ENCODE data around the gene SLC24A3. TPM values are rescaled to one million over a fixed set of nuclear protein-coding genes. Genes with fewer than 3 reads are reported as not detected.

The SLC24A3 gene
- total RNA-seq, 1 donor from 2014 or later = not detected

GRCh38 chr20:19619904-19620430 lies 407.5 kb downstream of the SLC24A3 start:
- ATAC-seq (ENCODE audit: low read depth) = no peak
- Mint-ChIP-seq H3K27me3 (peaks cover 28% of the 10 kb centered on the region), H3K27ac (no peak overlapping the region), H3K4me1 (no peaks in the 10 kb centered on the region), H3K36me3 (ENCODE audit: low read depth) (no peaks in the 10 kb centered on the region), H3K9me3 (no peaks in the 10 kb centered on the region), H3K4me3 (no peak overlapping the region)
- TF ChIP-seq, protein P1, sequence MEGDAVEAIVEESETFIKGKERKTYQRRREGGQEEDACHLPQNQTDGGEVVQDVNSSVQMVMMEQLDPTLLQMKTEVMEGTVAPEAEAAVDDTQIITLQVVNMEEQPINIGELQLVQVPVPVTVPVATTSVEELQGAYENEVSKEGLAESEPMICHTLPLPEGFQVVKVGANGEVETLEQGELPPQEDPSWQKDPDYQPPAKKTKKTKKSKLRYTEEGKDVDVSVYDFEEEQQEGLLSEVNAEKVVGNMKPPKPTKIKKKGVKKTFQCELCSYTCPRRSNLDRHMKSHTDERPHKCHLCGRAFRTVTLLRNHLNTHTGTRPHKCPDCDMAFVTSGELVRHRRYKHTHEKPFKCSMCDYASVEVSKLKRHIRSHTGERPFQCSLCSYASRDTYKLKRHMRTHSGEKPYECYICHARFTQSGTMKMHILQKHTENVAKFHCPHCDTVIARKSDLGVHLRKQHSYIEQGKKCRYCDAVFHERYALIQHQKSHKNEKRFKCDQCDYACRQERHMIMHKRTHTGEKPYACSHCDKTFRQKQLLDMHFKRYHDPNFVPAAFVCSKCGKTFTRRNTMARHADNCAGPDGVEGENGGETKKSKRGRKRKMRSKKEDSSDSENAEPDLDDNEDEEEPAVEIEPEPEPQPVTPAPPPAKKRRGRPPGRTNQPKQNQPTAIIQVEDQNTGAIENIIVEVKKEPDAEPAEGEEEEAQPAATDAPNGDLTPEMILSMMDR (IDR thresholded peaks at IDR 0.05) = no peak
- intact Hi-C loops (cut with micrococcal nuclease) = no loop called here
- CTCF ChIA-PET = interaction anchor here (2.5 kb wide), 1 partner anchor 9 kb away, joined by 10 read pairs; no protein-coding TSS in a partner anchor
- DNase-seq = no peak
- POLR2A ChIA-PET = no interaction called here

GRCh38 chr20:19620446-19620845 lies 408.0 kb downstream of the SLC24A3 start:
- Mint-ChIP-seq H3K27ac (no peak overlapping the region), H3K36me3 (ENCODE audit: low read depth) (no peaks in the 10 kb centered on the region), H3K27me3 (peaks cover 28% of the 10 kb centered on the region), H3K4me1 (no peaks in the 10 kb centered on the region), H3K9me3 (no peaks in the 10 kb centered on the region), H3K4me3 (no peak overlapping the region)
- intact Hi-C loops (cut with micrococcal nuclease) = no loop called here
- DNase-seq (no peak), ATAC-seq (ENCODE audit: low read depth) (no peak)
- ChIA-PET POLR2A (no interaction called here), CTCF (interaction anchor here (2.5 kb wide), 1 partner anchor 8 kb away, joined by 10 read pairs; no protein-coding TSS in a partner anchor)
- TF ChIP-seq, protein P1 (IDR thresholded peaks at IDR 0.05) = no peak

DNA sequence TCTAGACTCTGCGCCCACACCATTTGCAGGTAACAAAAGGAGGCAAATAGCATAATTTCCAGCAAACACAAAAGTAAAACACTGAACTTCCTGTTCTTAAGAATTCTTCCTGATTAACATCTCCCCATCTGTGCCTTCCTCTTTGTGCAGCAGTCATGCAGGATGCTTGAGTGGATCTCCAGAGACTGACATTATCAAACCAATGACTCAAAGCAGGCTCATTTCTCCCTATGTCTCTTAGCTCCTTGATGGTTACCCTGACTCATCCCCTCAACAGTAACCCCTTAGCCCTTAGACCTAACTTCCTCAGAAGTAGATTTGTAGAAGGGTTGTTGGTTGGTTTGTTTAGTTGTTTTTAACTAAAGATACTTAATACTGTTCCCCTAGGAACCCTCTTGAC lies 408.6 kb downstream of the SLC24A3 start:
- no peaks in the 10 kb centered on the region for H3K4me1 Mint-ChIP-seq
- H3K27me3 Mint-ChIP-seq = peaks cover 28% of the 10 kb centered on the region
- H3K27ac Mint-ChIP-seq = no peak overlapping the region
- ATAC-seq (ENCODE audit: low read depth) (no peak), DNase-seq (no peak)
- H3K36me3 Mint-ChIP-seq (ENCODE audit: low read depth) = no peaks in the 10 kb centered on the region
- no peaks in the 10 kb centered on the region for H3K9me3 Mint-ChIP-seq
- TF ChIP-seq, protein P1 (IDR thresholded peaks at IDR 0.05) = no peak
- H3K4me3 Mint-ChIP-seq = no peak overlapping the region
- ChIA-PET CTCF (interaction anchor here (2.5 to 4.2 kb wide), 2 partner anchors 8 to 40 kb away, joined by 10 to 24 read pairs; no protein-coding TSS in a partner anchor), POLR2A (no interaction called here)
- intact Hi-C loops (cut with micrococcal nuclease) = no loop called here

DNA sequence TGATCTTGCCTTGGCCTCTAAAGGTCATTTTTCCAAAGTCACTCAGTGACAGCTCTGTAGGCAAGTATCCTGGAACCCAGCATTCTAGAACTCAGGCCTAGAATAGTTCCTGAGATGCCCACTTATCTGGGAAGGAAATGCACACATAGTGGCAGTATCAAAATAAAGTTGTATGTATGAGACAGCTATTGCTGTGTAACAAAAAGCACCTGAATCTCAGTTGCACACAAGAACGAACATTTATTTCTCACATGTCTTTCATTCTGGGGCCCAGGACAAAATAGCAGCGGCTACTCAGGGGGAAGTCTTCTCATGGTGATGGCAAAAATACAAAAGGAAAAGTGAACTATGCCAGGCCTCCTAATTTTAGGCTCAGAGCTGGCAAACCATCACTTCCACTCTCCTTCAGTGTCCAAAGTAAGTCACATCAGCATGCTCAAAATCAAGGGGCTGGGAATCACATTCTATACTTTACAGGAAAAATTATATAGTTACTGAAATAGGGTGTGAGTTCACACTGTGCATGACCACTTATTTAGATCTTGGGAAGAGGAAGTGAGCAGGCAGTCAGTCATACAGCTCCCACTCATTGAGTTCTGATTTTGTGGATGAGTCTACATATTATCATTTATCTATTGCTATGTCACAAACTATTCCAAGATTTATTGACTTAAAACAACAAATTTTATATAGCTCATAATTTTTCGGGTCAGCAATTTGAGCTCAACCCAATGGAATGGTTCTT lies 412.0 kb downstream of the SLC24A3 start:
- Mint-ChIP-seq H3K9me3 (no peaks in the 10 kb centered on the region), H3K36me3 (ENCODE audit: low read depth) (no peaks in the 10 kb centered on the region), H3K27me3 (peaks cover 22% of the 10 kb centered on the region), H3K4me1 (peaks cover 3% of the 10 kb centered on the region), H3K4me3 (no peak overlapping the region), H3K27ac (no peak overlapping the region)
- ChIA-PET CTCF (interaction anchor here (4.2 kb wide), 1 partner anchor 36 kb away, joined by 24 read pairs; no protein-coding TSS in a partner anchor), POLR2A (no interaction called here)
- DNase-seq (no peak), ATAC-seq (ENCODE audit: low read depth) (no peak)
- TF ChIP-seq, protein P1 (IDR thresholded peaks at IDR 0.05) = no peak
- intact Hi-C loops (cut with micrococcal nuclease) = no loop called here

- intact Hi-C loops (cut with micrococcal nuclease) = no loop called here
- DNase-seq (no peak), ATAC-seq (ENCODE audit: low read depth) (no peak)
- Mint-ChIP-seq H3K36me3 (ENCODE audit: low read depth) (no peaks in the 10 kb centered on the region), H3K27me3 (peaks cover 18% of the 10 kb centered on the region), H3K4me1 (peaks cover 3% of the 10 kb centered on the region), H3K27ac (no peak overlapping the region), H3K4me3 (no peak overlapping the region), H3K9me3 (no peaks in the 10 kb centered on the region)
- ChIA-PET POLR2A (no interaction called here), CTCF (no interaction called here)
- TF ChIP-seq, protein P1 (IDR thresholded peaks at IDR 0.05) = no peak
Observed at GRCh38 chr20:19625426-19625825, 413.0 kb downstream of the SLC24A3 start.
